ENCODE data around the gene BPIFB3. TPM values are rescaled to one million over a fixed set of nuclear protein-coding genes. Genes with fewer than 3 reads are reported as not detected.
A peak's percentile ranks its signal among the peaks of the same experiment; 100 is the strongest.

The BPIFB3 gene
- total RNA-seq, result not detected in 3 replicates
- long read RNA-seq, result 0 reads

- peaks cover 3% of the 10 kb centered on the region for H3K9me3 Mint-ChIP-seq (ENCODE audit: low read depth)
- H3K36me3 Mint-ChIP-seq (ENCODE audit: low read depth), result peaks cover 1% of the 10 kb centered on the region
- no peak within 1 kb of the TSS for H3K4me3 Mint-ChIP-seq (ENCODE audit: unreplicated experiment)
- H3K4me1 Mint-ChIP-seq (ENCODE audit: low read depth), result no peaks in the 10 kb centered on the region
- DNase-seq (ENCODE audit: low spot score), result no peak
- no peak within 1 kb of the TSS for H3K27ac Mint-ChIP-seq (ENCODE audit: unreplicated experiment)
- TF ChIP-seq CTCF (IDR thresholded peaks at IDR 0.05), result no peak
- peaks cover 37% of the 10 kb centered on the region for H3K27me3 Mint-ChIP-seq (ENCODE audit: low read depth)
Observed at GRCh38 chr20:33053291-33054106, at the start of gene BPIFB3. TSS of gene BPIFB3 (plus strand) at chr20:33053903. CDS start at chr20:33055436, 1,533 bp downstream.

GRCh38 chr20:33004141-33004751 lies 49.5 kb upstream of the BPIFB3 start, which contains the start of gene SUN5:
TSS of gene SUN5 (minus strand) at chr20:33004433. CDS start at chr20:33004340, 93 bp downstream.
- peaks cover 5% of the 10 kb centered on the region for H3K9me3 Mint-ChIP-seq (ENCODE audit: low read depth)
- no peak within 1 kb of the TSS for H3K27ac Mint-ChIP-seq (ENCODE audit: unreplicated experiment)
- peaks cover 2% of the 10 kb centered on the region for H3K4me1 Mint-ChIP-seq (ENCODE audit: low read depth)
- H3K36me3 Mint-ChIP-seq (ENCODE audit: low read depth), result no peaks in the 10 kb centered on the region
- no peak within 1 kb of the TSS for H3K4me3 Mint-ChIP-seq (ENCODE audit: unreplicated experiment)
- TF ChIP-seq CTCF (IDR thresholded peaks at IDR 0.05), result no peak
- DNase-seq (ENCODE audit: low spot score), result no peak
- H3K27me3 Mint-ChIP-seq (ENCODE audit: low read depth), result peaks cover 32% of the 10 kb centered on the region

- TF ChIP-seq CTCF (IDR thresholded peaks at IDR 0.05), result peak; percentile 70
- Mint-ChIP-seq H3K36me3 (ENCODE audit: low read depth) (no peaks in the 10 kb centered on the region), H3K9me3 (ENCODE audit: low read depth) (peaks cover 5% of the 10 kb centered on the region), H3K4me1 (ENCODE audit: low read depth) (peaks cover 3% of the 10 kb centered on the region), H3K4me3 (ENCODE audit: unreplicated experiment) (no peak overlapping the region), H3K27ac (ENCODE audit: unreplicated experiment) (no peak overlapping the region), H3K27me3 (ENCODE audit: low read depth) (peaks cover 33% of the 10 kb centered on the region)
- DNase-seq (ENCODE audit: low spot score), result no peak
Observed at GRCh38 chr20:33005132-33005566, 48.6 kb upstream of the BPIFB3 start.

GRCh38 chr20:33005908-33006775 lies 47.6 kb upstream of the BPIFB3 start:
- Mint-ChIP-seq H3K4me3 (ENCODE audit: unreplicated experiment) (no peak overlapping the region), H3K36me3 (ENCODE audit: low read depth) (no peaks in the 10 kb centered on the region), H3K27me3 (ENCODE audit: low read depth) (peaks cover 29% of the 10 kb centered on the region), H3K4me1 (ENCODE audit: low read depth) (peaks cover 3% of the 10 kb centered on the region), H3K9me3 (ENCODE audit: low read depth) (peaks cover 5% of the 10 kb centered on the region), H3K27ac (ENCODE audit: unreplicated experiment) (no peak overlapping the region)
- TF ChIP-seq CTCF (IDR thresholded peaks at IDR 0.05), result no peak
- no peak for DNase-seq (ENCODE audit: low spot score)

Data from chondrocyte (in vitro differentiated cells).